IMR-90 (cell line): ENCODE data around the gene RASGRF1. TPM values are rescaled to one million over a fixed set of nuclear protein-coding genes. Genes with fewer than 3 reads are reported as not detected.

Source experiments
- ATAC-seq: fragments of 200-7000 bp; cut with Tn5 transposase; 2 replicates; pipeline ENCODE4 v1.9.1; 2020; ENCODE audit warnings: low read depth, mild to moderate bottlenecking, moderate library complexity
- BruUV-seq: library from RNA; stranded (reverse); fragments of 400-500 nt; replicated peaks from 2 replicates; lab custom pipeline; 2021; lab: Mats Ljungman, UMichigan
- CTCF ChIA-PET: fragments of 300-600 bp; formaldehyde crosslinking; extraction: SDS; loops from one replicate; lab custom pipeline; 2021; ENCODE audit warnings: antibody characterized with exemption; lab: Yijun Ruan, JAX
- POLR2A ChIA-PET: fragments of 300-600 bp; sonication (Branson Sonifier 250); formaldehyde crosslinking; loops from one replicate; lab custom pipeline; 2022; ENCODE audit warnings: antibody characterized with exemption; ENCODE audit not compliant: unreplicated experiment; lab: Charles Lee
- DNase-seq: peaks from one replicate; pipeline ENCODE4 v3.0.0; 2013
- H2AFZ ChIP-seq: replicated peaks from 2 replicates; pipeline ENCODE3; 2013; ENCODE audit warnings: low read length, mild to moderate bottlenecking; ENCODE audit not compliant: poor library complexity
- H2AK5ac ChIP-seq: 2 replicates; pipeline ENCODE4 v1.6.1; 2013; ENCODE audit warnings: low read depth, low read length, inconsistent platforms
- H2AK9ac ChIP-seq: replicated peaks from 2 replicates; pipeline ENCODE3; 2013; ENCODE audit warnings: mild to moderate bottlenecking, low read depth, low read length, moderate library complexity; ENCODE audit not compliant: poor library complexity
- H2BK120ac ChIP-seq: 2 replicates; pipeline ENCODE4 v1.6.1; 2013; ENCODE audit warnings: low read depth, low read length, inconsistent platforms
- H2BK15ac ChIP-seq: 3 replicates; pipeline ENCODE4 v1.6.1; 2013; ENCODE audit warnings: low read depth, low read length, inconsistent platforms
- H2BK20ac ChIP-seq: 2 replicates; pipeline ENCODE4 v1.6.1; 2013; ENCODE audit warnings: low read depth, mild to moderate bottlenecking, inconsistent platforms, low read length, moderate library complexity
- H2BK5ac ChIP-seq: 2 replicates; pipeline ENCODE4 v1.6.1; 2013; ENCODE audit warnings: mild to moderate bottlenecking, low read depth, low read length, inconsistent platforms; ENCODE audit not compliant: poor library complexity, severe bottlenecking
- H3K14ac ChIP-seq: replicated peaks from 2 replicates; pipeline ENCODE4 v1.6.1; 2013; ENCODE audit warnings: low read depth, low read length, inconsistent platforms
- H3K18ac ChIP-seq: 2 replicates; pipeline ENCODE4 v1.6.1; 2013; ENCODE audit warnings: low read depth, low read length, control low read depth
- H3K23ac ChIP-seq: 2 replicates; pipeline ENCODE4 v1.6.1; 2013; ENCODE audit warnings: low read depth, low read length, inconsistent platforms
- H3K27ac ChIP-seq: 2 replicates; pipeline ENCODE4 v1.5.1; 2013; ENCODE audit warnings: mild to moderate bottlenecking, control low read depth, low read length; ENCODE audit not compliant: insufficient read depth
- H3K27me3 ChIP-seq: 2 replicates; pipeline ENCODE4 v1.6.1; 2013; ENCODE audit warnings: low read length; ENCODE audit not compliant: control insufficient read depth, insufficient read depth
- H3K36me3 ChIP-seq: 2 replicates; pipeline ENCODE4 v1.6.1; 2013; ENCODE audit warnings: low read length, mixed read lengths; ENCODE audit not compliant: control insufficient read depth, insufficient read depth
- H3K4ac ChIP-seq: 2 replicates; pipeline ENCODE4 v1.6.1; 2013; ENCODE audit warnings: low read depth, low read length, inconsistent platforms
- H3K4me1 ChIP-seq: 2 replicates; pipeline ENCODE4 v1.6.1; 2013; ENCODE audit warnings: low read length, mixed read lengths; ENCODE audit not compliant: control insufficient read depth, insufficient read depth
- H3K4me2 ChIP-seq: 2 replicates; pipeline ENCODE4 v1.6.1; 2013; ENCODE audit warnings: low read depth, mild to moderate bottlenecking, control low read depth, low read length, moderate library complexity
- H3K4me3 ChIP-seq: 2 replicates; pipeline ENCODE4 v1.5.1; 2013; ENCODE audit warnings: low read depth, mild to moderate bottlenecking, control low read depth, low read length, moderate library complexity; ENCODE audit not compliant: insufficient read depth
- H3K56ac ChIP-seq: 2 replicates; pipeline ENCODE4 v1.6.1; 2013; ENCODE audit warnings: low read length, inconsistent platforms; ENCODE audit not compliant: insufficient read depth; ENCODE audit errors: extremely low read depth
- H3K79me1 ChIP-seq, 2 experiments: 2 replicates each; pipeline ENCODE4 v1.6.1; 2013; ENCODE audit warnings: low read length in 2 of 2, inconsistent platforms in 1 of 2, low read depth in 1 of 2
- H3K9ac ChIP-seq: 2 replicates; pipeline ENCODE4 v1.6.1; 2013; ENCODE audit warnings: low read depth, low read length, control low read depth
- H3K9me1 ChIP-seq: 2 replicates; pipeline ENCODE4 v1.6.1; 2013; ENCODE audit warnings: low read length, inconsistent platforms; ENCODE audit not compliant: insufficient read depth
- H3K9me3 ChIP-seq: 2 replicates; pipeline ENCODE4 v1.6.1; 2013; ENCODE audit warnings: low read length; ENCODE audit not compliant: control insufficient read depth, insufficient read depth
- H4K20me1 ChIP-seq: 2 replicates; pipeline ENCODE4 v1.6.1; 2013; ENCODE audit warnings: low read length, inconsistent platforms; ENCODE audit not compliant: insufficient read depth
- H4K5ac ChIP-seq: 2 replicates; pipeline ENCODE4 v1.6.1; 2013; ENCODE audit warnings: mild to moderate bottlenecking, low read depth, low read length, control low read depth
- H4K8ac ChIP-seq, 2 experiments: 2 replicates each; pipeline ENCODE4 v1.6.1; 2013; ENCODE audit warnings: low read depth in 2 of 2, low read length in 2 of 2, control low read depth in 1 of 2, inconsistent platforms in 1 of 2
- H4K91ac ChIP-seq: 2 replicates; pipeline ENCODE4 v1.6.1; 2013; ENCODE audit warnings: low read depth, low read length, inconsistent platforms; ENCODE audit not compliant: insufficient read depth
- BHLHE40 ChIP-seq: fragments of 150-350 bp; IDR thresholded peaks from 2 replicates; pipeline ENCODE4 v1.6.1; 2016; ENCODE audit warnings: mild to moderate bottlenecking, low read depth, low read length
- CEBPB ChIP-seq: IDR thresholded peaks from 2 replicates; pipeline ENCODE4 v1.6.1; 2012; ENCODE audit warnings: low read depth, low read length, improper control_type of control experiment
- CHD1 ChIP-seq: IDR thresholded peaks from 2 replicates; pipeline ENCODE4 v1.6.1; 2012; ENCODE audit warnings: low read depth, low read length, improper control_type of control experiment
- ELK1 ChIP-seq: fragments of 150-350 bp; IDR thresholded peaks from 2 replicates; pipeline ENCODE4 v1.6.1; 2016; ENCODE audit warnings: low read depth, mild to moderate bottlenecking, low read length, moderate library complexity, borderline replicate concordance
- FOS ChIP-seq: fragments of 150-350 bp; IDR thresholded peaks from 2 replicates; pipeline ENCODE4 v1.6.1; 2016; ENCODE audit warnings: low read depth, low read length
- MAFK ChIP-seq: IDR thresholded peaks from 2 replicates; pipeline ENCODE4 v1.6.1; 2012; ENCODE audit warnings: low read depth, low read length, improper control_type of control experiment
- MAZ ChIP-seq: IDR thresholded peaks from 2 replicates; pipeline ENCODE4 v1.6.1; 2012; ENCODE audit warnings: low read depth, mild to moderate bottlenecking, low read length, improper control_type of control experiment, moderate library complexity, borderline replicate concordance
- MXI1 ChIP-seq: IDR thresholded peaks from 2 replicates; pipeline ENCODE4 v1.6.1; 2012; ENCODE audit warnings: low read depth, mild to moderate bottlenecking, low read length, moderate library complexity, borderline replicate concordance
- NFE2L2 ChIP-seq: fragments of 150-350 bp; IDR thresholded peaks from 2 replicates; pipeline ENCODE4 v1.6.1; 2016; ENCODE audit warnings: low read depth, mild to moderate bottlenecking, low read length
- POLR2A ChIP-seq: IDR thresholded peaks from 2 replicates; pipeline ENCODE4 v1.6.1; 2012; ENCODE audit warnings: mild to moderate bottlenecking, low read depth, low read length
- RAD21 ChIP-seq: IDR thresholded peaks from 2 replicates; pipeline ENCODE4 v1.6.1; 2012; ENCODE audit warnings: low read length, improper control_type of control experiment
- RCOR1 ChIP-seq: IDR thresholded peaks from 2 replicates; pipeline ENCODE4 v1.6.1; 2012; ENCODE audit warnings: mild to moderate bottlenecking, low read length, improper control_type of control experiment; ENCODE audit not compliant: insufficient replicate concordance
- RFX5 ChIP-seq: IDR thresholded peaks from 2 replicates; pipeline ENCODE4 v1.8.0; 2012; ENCODE audit warnings: low read depth, mild to moderate bottlenecking, low read length, moderate library complexity
- SMC3 ChIP-seq: fragments of 150-350 bp; IDR thresholded peaks from 2 replicates; pipeline ENCODE4 v1.6.1; 2016; ENCODE audit warnings: low read depth, mild to moderate bottlenecking, antibody characterized with exemption, low read length, moderate library complexity
- USF2 ChIP-seq: fragments of 150-350 bp; IDR thresholded peaks from 2 replicates; pipeline ENCODE4 v1.6.1; 2017; ENCODE audit warnings: mild to moderate bottlenecking, antibody characterized with exemption, low read length, low read depth
- WGBS, 2 experiments: methylation state at CpG; one replicate each; pipeline versions ENCODE4 v1.1.5 to v1.1.7; 2013; ENCODE audit warnings: missing lambda C conversion rate in 2 of 2; ENCODE audit not compliant: insufficient read length in 1 of 2; ENCODE audit errors: extremely low coverage in 2 of 2; 5-methylcytosine and 5-hydroxymethylcytosine counted together
- dilution Hi-C: fragments of 300-500 bp; cut with HindIII; formaldehyde crosslinking; loops from one replicate; pipeline ENCODE4 v1.14.3; 2018; ENCODE audit warnings: low sequenced_read_pairs; ENCODE audit not compliant: unreplicated experiment
- in situ Hi-C: fragments of 300-500 bp; cut with MboI; formaldehyde crosslinking; loops from 3 replicates; pipeline ENCODE4 v1.14.3; 2019; ENCODE audit warnings: low sequenced_read_pairs, inconsistent platforms, mixed read lengths
- intact Hi-C: fragments of 100-400 bp; cut with micrococcal nuclease; formaldehyde crosslinking; loops from 2 replicates; pipeline ENCODE4 v1.10.0; 2022
- polyA plus RNA-seq, 3 experiments: library from polyadenylated mRNA; depleted of rRNA; stranded (reverse); fragments of >200 nt; gene quantifications; 2 replicates each; pipeline ENCODE4 v1.2.3, GENCODE V29; 2012; ENCODE audit warnings: low replicate concordance in 1 of 3
- total RNA-seq: library from RNA; depleted of rRNA; stranded (reverse); fragments of >200 nt; gene quantifications from 2 replicates; pipeline ENCODE4 v1.2.3, GENCODE V29; 2012
- TF ChIP-seq, protein P1 (sequence below): conservative IDR thresholded peaks from 2 replicates; pipeline ENCODE4 v1.5.1; 2012; ENCODE audit warnings: mild to moderate bottlenecking, low read depth, low read length, improper control_type of control experiment

RASGRF1 gene
- total and polyA plus RNA-seq, 2 of the 4 experiments (the other 2 are of a cell fraction), result under 0.01 to 0.15 TPM

DNA sequence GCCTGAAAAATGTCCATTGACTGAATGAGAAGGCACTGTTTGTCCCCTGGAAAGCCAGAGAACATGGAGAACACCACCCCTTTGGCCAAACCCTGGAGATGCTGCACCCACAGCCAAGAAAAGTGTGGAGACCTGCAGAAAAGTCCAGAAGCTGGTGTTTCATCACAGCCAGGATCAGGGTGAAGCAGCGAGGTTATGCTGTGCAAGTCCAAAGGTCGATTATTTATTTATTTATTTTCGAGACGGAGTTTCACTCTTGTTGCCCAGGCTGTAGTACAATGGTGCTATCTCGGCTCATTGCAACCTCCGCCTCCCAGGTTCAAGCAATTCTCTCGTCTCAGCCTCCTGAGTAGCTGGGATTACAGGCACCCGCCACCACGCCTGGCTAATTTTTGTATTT is 140.2 kb downstream of the RASGRF1 start:
- Histone ChIP-seq H3K36me3 (no peaks in the 10 kb centered on the region), H2BK5ac (no peak overlapping the region), H3K18ac (no peak overlapping the region), H3K23ac (no peak overlapping the region), H2AFZ (no peak overlapping the region), H2AK5ac (no peak overlapping the region), H3K4ac (no peak overlapping the region), H2AK9ac (no peak overlapping the region), H4K91ac (no peak overlapping the region), H3K4me3 (no peak overlapping the region), H3K9me1 (peaks cover 8% of the 10 kb centered on the region; the same call in 1 of the 2 replicates), H3K27me3 (peaks cover 19% of the 10 kb centered on the region), H3K4me1 (no peaks in the 10 kb centered on the region; the same call in 1 of the 2 replicates), H3K9me3 (no peaks in the 10 kb centered on the region), H2BK120ac (no peak overlapping the region), H3K79me1 (no peaks in the 10 kb centered on the region), H4K5ac (no peak overlapping the region), H3K27ac (no peak overlapping the region), H2BK20ac (no peak overlapping the region), H2BK15ac (no peak overlapping the region), H3K56ac (no peak overlapping the region), H3K4me2 (no peak overlapping the region), H3K9ac (no peak overlapping the region), H4K8ac (no peak overlapping the region), H4K20me1 (no peaks in the 10 kb centered on the region), H3K14ac (no peak overlapping the region)
- intact Hi-C loops, result no loop called here
- ChIA-PET POLR2A (no interaction called here), CTCF (interaction anchor here (0.7 to 1.5 kb wide), 4 partner anchors 11 to 55 kb away, joined by 3 to 7 read pairs (median 3); no protein-coding TSS in a partner anchor)
- in situ Hi-C loops, result no loop called here
- dilution Hi-C loops, result no loop called here
- no peak for TF ChIP-seq FOS
- TF ChIP-seq SMC3, result no peak
- TF ChIP-seq MXI1, result no peak
- no peak for TF ChIP-seq USF2
- TF ChIP-seq BHLHE40, result no peak
- TF ChIP-seq CEBPB, result no peak
- no peak for TF ChIP-seq RCOR1
- TF ChIP-seq, protein P1, sequence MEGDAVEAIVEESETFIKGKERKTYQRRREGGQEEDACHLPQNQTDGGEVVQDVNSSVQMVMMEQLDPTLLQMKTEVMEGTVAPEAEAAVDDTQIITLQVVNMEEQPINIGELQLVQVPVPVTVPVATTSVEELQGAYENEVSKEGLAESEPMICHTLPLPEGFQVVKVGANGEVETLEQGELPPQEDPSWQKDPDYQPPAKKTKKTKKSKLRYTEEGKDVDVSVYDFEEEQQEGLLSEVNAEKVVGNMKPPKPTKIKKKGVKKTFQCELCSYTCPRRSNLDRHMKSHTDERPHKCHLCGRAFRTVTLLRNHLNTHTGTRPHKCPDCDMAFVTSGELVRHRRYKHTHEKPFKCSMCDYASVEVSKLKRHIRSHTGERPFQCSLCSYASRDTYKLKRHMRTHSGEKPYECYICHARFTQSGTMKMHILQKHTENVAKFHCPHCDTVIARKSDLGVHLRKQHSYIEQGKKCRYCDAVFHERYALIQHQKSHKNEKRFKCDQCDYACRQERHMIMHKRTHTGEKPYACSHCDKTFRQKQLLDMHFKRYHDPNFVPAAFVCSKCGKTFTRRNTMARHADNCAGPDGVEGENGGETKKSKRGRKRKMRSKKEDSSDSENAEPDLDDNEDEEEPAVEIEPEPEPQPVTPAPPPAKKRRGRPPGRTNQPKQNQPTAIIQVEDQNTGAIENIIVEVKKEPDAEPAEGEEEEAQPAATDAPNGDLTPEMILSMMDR, result no peak
- TF ChIP-seq RFX5, result no peak
- no peak for TF ChIP-seq POLR2A
- TF ChIP-seq MAFK, result no peak
- TF ChIP-seq RAD21, result no peak
- no peak for TF ChIP-seq ELK1
- no peak for TF ChIP-seq MAZ
- TF ChIP-seq CHD1, result no peak
- no peak for TF ChIP-seq NFE2L2
- DNase-seq (no peak), ATAC-seq (no peak)
- WGBS, 2 experiments, result 84% methylated on average over 4 of the region's 9 CpGs; no CpG with 5 or more reads in 1 of the 2 experiments
- BruUV-seq, result no TSS peak
